GM12878 (cell line): Measurements from ENCODE around the gene CSF2. TPM values are rescaled to one million over a fixed set of nuclear protein-coding genes. Genes with fewer than 3 reads are reported as not detected.

ENCODE experiments used
- ATAC-seq: fragments of 200-7000 bp; cut with Tn5 transposase; 3 replicates; pipeline ENCODE4 v1.9.1; 2020; ENCODE audit warnings: mild to moderate bottlenecking, moderate library complexity
- BruUV-seq: library from RNA; stranded (reverse); fragments of 400-500 nt; replicated peaks from 2 replicates; lab custom pipeline; 2021; lab: Mats Ljungman, UMichigan
- CTCF ChIA-PET: fragments of 300-600 bp; sonication (Branson Sonifier 250); formaldehyde crosslinking; extraction: SDS; loops from one replicate; lab custom pipeline; 2021; ENCODE audit warnings: inconsistent platforms; lab: Yijun Ruan, JAX
- POLR2A ChIA-PET: fragments of 350-600 bp; formaldehyde crosslinking; extraction: SDS; loops from one replicate; lab custom pipeline; 2021; ENCODE audit warnings: inconsistent platforms; lab: Charles Lee
- RAD21 ChIA-PET: fragments of 300-600 bp; sonication (Branson Sonifier 250); formaldehyde crosslinking; loops from one replicate; lab custom pipeline; 2023; ENCODE audit warnings: antibody characterized with exemption; ENCODE audit not compliant: unreplicated experiment; lab: Charles Lee
- SMC1A ChIA-PET: fragments of 300-600 bp; sonication (Branson Sonifier 250); formaldehyde crosslinking; loops from one replicate; lab custom pipeline; 2023; ENCODE audit not compliant: unreplicated experiment, uncharacterized antibody; lab: Charles Lee
- DNase-seq: peaks from one replicate; pipeline ENCODE4 v3.0.0-alpha.2; 2011; ENCODE audit warnings: low read depth, low spot score
- FAIRE-seq: peaks from 3 replicates; lab custom pipeline; 2011; peaks lifted over from hg19 to GRCh38; lab: Jason Lieb, UNC
- H2AFZ ChIP-seq: 2 replicates; pipeline ENCODE4 v1.6.0; 2011; ENCODE audit warnings: low read depth, low read length, control low read depth; ENCODE audit not compliant: control insufficient read depth
- H3K27ac ChIP-seq: 2 replicates; pipeline ENCODE4 v1.5.1; 2011; ENCODE audit warnings: control low read depth; ENCODE audit not compliant: control insufficient read depth, insufficient read depth
- H3K27me3 ChIP-seq, 2 experiments: replicated peaks in 1 of 2; 2 replicates each; pipeline versions ENCODE4 v1.6.0 to v1.6.1; 2011; ENCODE audit warnings: low read length in 1 of 2; ENCODE audit not compliant: control insufficient read depth in 2 of 2, insufficient read depth in 2 of 2
- H3K36me3 ChIP-seq, 2 experiments: 2 replicates each; pipeline ENCODE4 v1.5.1; 2011; ENCODE audit warnings: low read length in 1 of 2; ENCODE audit not compliant: control insufficient read depth in 2 of 2, insufficient read depth in 2 of 2
- H3K4me1 ChIP-seq: 2 replicates; pipeline ENCODE4 v1.6.1; 2011; ENCODE audit warnings: mild to moderate bottlenecking, low read length, moderate library complexity, mixed read lengths; ENCODE audit not compliant: control insufficient read depth, insufficient read depth
- H3K4me2 ChIP-seq: 2 replicates; pipeline ENCODE4 v1.6.0; 2011; ENCODE audit warnings: control low read depth; ENCODE audit not compliant: control insufficient read depth, insufficient read depth
- H3K4me3 ChIP-seq: fragments of 200-600 bp; sonication (generic); 2 replicates; pipeline ENCODE4 v1.5.1; 2016
- H3K79me2 ChIP-seq: 2 replicates; pipeline ENCODE4 v1.6.0; 2011; ENCODE audit warnings: low read length; ENCODE audit not compliant: control insufficient read depth, insufficient read depth
- H3K9ac ChIP-seq: 2 replicates; pipeline ENCODE4 v1.8.0; 2011; ENCODE audit warnings: low read length, control low read depth, mixed read lengths; ENCODE audit not compliant: control insufficient read depth, insufficient read depth
- H3K9me3 ChIP-seq: replicated peaks from 3 replicates; pipeline ENCODE4 v1.5.1; 2011; ENCODE audit warnings: mild to moderate bottlenecking, low read length; ENCODE audit not compliant: control insufficient read depth, insufficient read depth
- H4K20me1 ChIP-seq: 2 replicates; pipeline ENCODE4 v1.6.0; 2011; ENCODE audit not compliant: control insufficient read depth, insufficient read depth
- EZH2 ChIP-seq: IDR thresholded peaks from 2 replicates; pipeline ENCODE4 v1.6.1; 2012; ENCODE audit warnings: low read depth, mild to moderate bottlenecking, control low read depth, inconsistent platforms, low read length, borderline replicate concordance; ENCODE audit not compliant: control insufficient read depth
- JUND ChIP-seq: IDR thresholded peaks from 2 replicates; pipeline ENCODE4 v1.6.1; 2012; ENCODE audit warnings: low read depth, mild to moderate bottlenecking, low read length, improper control_type of control experiment, moderate library complexity
- NR2C2 ChIP-seq: IDR thresholded peaks from 2 replicates; pipeline ENCODE4 v1.6.1; 2011; ENCODE audit warnings: borderline replicate concordance, low read depth; ENCODE audit not compliant: control insufficient read depth, insufficient read length
- PAX8 ChIP-seq: fragments of 450-650 bp; IDR thresholded peaks from 2 replicates; pipeline ENCODE4 v1.6.1; 2017; ENCODE audit warnings: mild to moderate bottlenecking, moderate library complexity
- SMAD1 ChIP-seq: fragments of 450-650 bp; IDR thresholded peaks from 2 replicates; pipeline ENCODE4 v1.6.1; 2018; ENCODE audit warnings: mild to moderate bottlenecking, low read depth; ENCODE audit not compliant: partially characterized antibody
- SPI1 ChIP-seq: IDR thresholded peaks from 2 replicates; pipeline ENCODE4 v1.6.1; 2011; ENCODE audit warnings: low read depth, mild to moderate bottlenecking, low read length, moderate library complexity, borderline replicate concordance; ENCODE audit not compliant: insufficient read depth
- ZNF274 ChIP-seq: IDR thresholded peaks from one replicate; pipeline ENCODE4 v1.8.0; 2011; ENCODE audit not compliant: insufficient read length, insufficient read depth
- WGBS: methylation state at CpG from one replicate; pipeline ENCODE4 v1.1.6; 2016; ENCODE audit warnings: low lambda C conversion rate; ENCODE audit not compliant: insufficient replicate concordance, insufficient coverage; ENCODE audit errors: missing lambda C conversion rate; 5-methylcytosine and 5-hydroxymethylcytosine counted together
- in situ Hi-C: fragments of 300-500 bp; cut with MboI; formaldehyde crosslinking; loops from 9 replicates; pipeline ENCODE4 v1.14.3; 2018; ENCODE audit warnings: mixed read lengths
- intact Hi-C: fragments of 100-400 bp; cut with micrococcal nuclease; formaldehyde crosslinking; loops from one replicate; pipeline ENCODE4 v1.14.2; 2022; ENCODE audit not compliant: unreplicated experiment
- polyA plus RNA-seq, 11 experiments: library from polyadenylated mRNA; depleted of rRNA in 4 of 11; unstranded in 6 of 11; stranded (reverse) in 5 of 11; fragments of >200 nt; fragmentation: Nextera tagmentation in 4 of 11; fragmentation: Illumina TruSeq in 1 of 11; extraction: Ambion mirVana in 4 of 11; extraction: Trizol in 1 of 11; gene quantifications; 1 replicate in 1 of 11; 2 replicates in 10 of 11; pipeline versions ENCODE4 v1.2.1 to v1.2.3, GENCODE V29; 2011 to 2016; ENCODE audit warnings: inconsistent platforms in 2 of 11, missing spikeins in 2 of 11, low read depth in 1 of 11
- total RNA-seq, 4 experiments: library from RNA; depleted of rRNA in 3 of 4; stranded (reverse); fragments of >200 nt in 3 of 4; fragmentation: Illumina TruSeq in 1 of 4; extraction: Trizol in 1 of 4; gene quantifications; 2 replicates each; pipeline versions ENCODE4 v1.2.1 to v1.2.3, GENCODE V29; 2013 to 2021
- TF ChIP-seq, protein P1 (sequence below): IDR thresholded peaks from 2 replicates; pipeline ENCODE4 v1.6.1; 2012; ENCODE audit warnings: low read depth, low read length, improper control_type of control experiment

Gene CSF2
- total and polyA plus RNA-seq, 10 of the 15 experiments (the other 5 are each of a cell fraction or from before 2014, with no cell fraction given) = 0.15 to 2.0 (median 0.69) TPM; not detected in 2

- no peaks in the 10 kb centered on the region for H4K20me1 ChIP-seq
- H3K4me2 ChIP-seq = no peak overlapping the region
- no peaks in the 10 kb centered on the region for H3K9me3 ChIP-seq
- TF ChIP-seq, protein P1, sequence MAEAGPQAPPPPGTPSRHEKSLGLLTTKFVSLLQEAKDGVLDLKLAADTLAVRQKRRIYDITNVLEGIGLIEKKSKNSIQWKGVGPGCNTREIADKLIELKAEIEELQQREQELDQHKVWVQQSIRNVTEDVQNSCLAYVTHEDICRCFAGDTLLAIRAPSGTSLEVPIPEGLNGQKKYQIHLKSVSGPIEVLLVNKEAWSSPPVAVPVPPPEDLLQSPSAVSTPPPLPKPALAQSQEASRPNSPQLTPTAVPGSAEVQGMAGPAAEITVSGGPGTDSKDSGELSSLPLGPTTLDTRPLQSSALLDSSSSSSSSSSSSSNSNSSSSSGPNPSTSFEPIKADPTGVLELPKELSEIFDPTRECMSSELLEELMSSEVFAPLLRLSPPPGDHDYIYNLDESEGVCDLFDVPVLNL = no peak
- no peak for TF ChIP-seq SPI1
- CTCF ChIA-PET = interaction anchor here (0.5 kb wide), 1 partner anchor 89 kb away, joined by 4 read pairs; no protein-coding TSS in a partner anchor
- no TSS peak for BruUV-seq
- no peak overlapping the region for H3K4me3 ChIP-seq
- no peaks in the 10 kb centered on the region for H3K36me3 ChIP-seq
- in situ Hi-C loops (no loop called here), intact Hi-C loops (no loop called here)
- H3K9ac ChIP-seq = no peak overlapping the region
- ATAC-seq (no peak), FAIRE-seq (no peak), DNase-seq (no peak)
- H3K79me2 ChIP-seq = no peaks in the 10 kb centered on the region
- POLR2A ChIA-PET = no interaction called here
- WGBS = 67% methylated on average over 3 of the region's 3 CpGs
- SMC1A ChIA-PET = interaction anchor here (1.0 kb wide), 1 partner anchor 19 kb away, joined by 3 read pairs; no protein-coding TSS in a partner anchor
- RAD21 ChIA-PET = interaction anchor here (1.3 kb wide), 1 partner anchor 10 kb away, joined by 3 read pairs; no protein-coding TSS in a partner anchor
- H3K4me1 ChIP-seq = no peaks in the 10 kb centered on the region
- no peak overlapping the region for H3K27ac ChIP-seq
- no peak overlapping the region for H2AFZ ChIP-seq
- H3K27me3 ChIP-seq = no peaks in the 10 kb centered on the region; a peak in 1 of 4 replicates
These were observed 7.9 kb downstream of the CSF2 start for GRCh38 chr5:132081458-132081857.

DNA sequence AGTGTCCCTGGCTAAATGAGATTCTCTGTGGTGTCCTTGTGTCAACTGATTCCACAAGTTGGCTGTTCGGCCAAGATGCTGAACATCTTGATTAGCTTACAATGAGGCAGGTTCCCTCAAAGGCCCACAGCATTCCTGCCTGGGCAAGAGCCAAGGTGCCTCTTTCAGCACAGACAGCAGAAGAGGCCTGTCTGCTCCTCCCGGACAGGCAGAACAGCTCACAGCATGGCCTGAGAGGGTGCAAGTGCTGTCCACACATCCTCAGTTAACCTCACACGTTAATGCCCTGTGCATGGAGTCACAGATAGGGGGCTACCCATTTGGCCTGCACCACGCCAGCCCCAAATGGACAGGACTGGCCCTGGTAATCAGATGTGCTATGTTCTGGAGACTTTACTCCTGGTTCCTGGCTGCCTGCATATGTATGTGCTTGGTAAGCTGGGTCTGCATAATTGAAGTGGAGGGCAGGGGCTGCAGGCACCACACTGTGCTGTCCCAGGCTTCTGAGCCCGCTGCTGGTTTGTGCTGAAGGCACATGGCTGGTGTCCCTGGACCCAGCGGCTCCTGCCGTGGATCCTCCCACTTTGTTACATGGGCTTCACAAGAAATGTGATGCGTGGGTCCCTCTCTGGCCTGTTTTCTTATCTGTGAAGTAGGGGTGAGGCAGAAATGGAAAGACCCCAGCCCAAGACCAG is 8.9 kb downstream of the CSF2 start:
- H3K27ac ChIP-seq = no peak overlapping the region
- no peak overlapping the region for H3K9ac ChIP-seq
- ChIA-PET RAD21 (no interaction called here), CTCF (no interaction called here), SMC1A (interaction anchor here (1.0 kb wide), 1 partner anchor 20 kb away, joined by 3 read pairs; no protein-coding TSS in a partner anchor), POLR2A (no interaction called here)
- no peaks in the 10 kb centered on the region for H3K79me2 ChIP-seq
- H3K27me3 ChIP-seq = no peaks in the 10 kb centered on the region; a peak in 1 of 4 replicates
- no peak overlapping the region for H3K4me3 ChIP-seq
- H4K20me1 ChIP-seq = no peaks in the 10 kb centered on the region
- FAIRE-seq (no peak), DNase-seq (no peak), ATAC-seq (no peak)
- TF ChIP-seq PAX8 (no peak), NR2C2 (no peak), JUND (no peak), ZNF274 (no peak), EZH2 (no peak), SMAD1 (no peak)
- H3K4me2 ChIP-seq = no peak overlapping the region
- in situ Hi-C loops = no loop called here
- intact Hi-C loops = no loop called here
- H3K36me3 ChIP-seq = no peaks in the 10 kb centered on the region
- H3K9me3 ChIP-seq = no peaks in the 10 kb centered on the region
- no peaks in the 10 kb centered on the region for H3K4me1 ChIP-seq
- 59% methylated on average over 8 of the region's 8 CpGs for WGBS
- BruUV-seq = no TSS peak
- no peak overlapping the region for H2AFZ ChIP-seq
